GM12875 (cell line): Measurements from ENCODE around the gene GASK1A.
"Not testable (repeated sequence)": the region's sequence is repeated elsewhere in the genome, so short reads cannot be mapped to it uniquely, and the experiment has no call there.

Experiments used
- H3K4me3 ChIP-seq: one replicate; pipeline ENCODE4 v1.5.1; 2011; ENCODE audit warnings: low read depth, low read length, control low read depth
- TF ChIP-seq, protein P1 (sequence below): IDR thresholded peaks from 2 replicates; pipeline ENCODE4 v1.5.1; 2011; ENCODE audit warnings: low read depth, mild to moderate bottlenecking, control low read depth, inconsistent platforms, low read length, moderate library complexity, borderline replicate concordance; ENCODE audit not compliant: insufficient read depth

The GASK1A gene

DNA sequence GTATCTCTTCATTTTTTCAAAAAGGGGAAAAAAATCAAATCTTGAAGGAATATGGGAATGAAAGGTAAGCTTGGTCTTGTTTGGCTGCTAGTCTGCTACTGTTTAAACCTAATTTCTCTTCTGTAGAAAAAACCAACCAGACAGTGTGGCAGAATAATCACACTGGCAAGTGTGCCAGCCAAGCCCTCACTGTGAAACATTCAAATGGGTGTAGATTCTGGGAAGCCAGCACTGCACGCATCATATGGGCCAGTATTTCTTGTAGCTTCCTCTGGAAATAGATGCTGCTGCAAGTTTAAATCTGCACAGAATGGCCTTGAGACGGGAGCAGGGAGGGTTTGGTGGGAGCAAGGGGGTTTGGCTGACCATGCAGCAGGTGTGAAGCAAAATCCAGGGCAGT, 64.7 kb downstream of the GASK1A start:
- TF ChIP-seq, protein P1, sequence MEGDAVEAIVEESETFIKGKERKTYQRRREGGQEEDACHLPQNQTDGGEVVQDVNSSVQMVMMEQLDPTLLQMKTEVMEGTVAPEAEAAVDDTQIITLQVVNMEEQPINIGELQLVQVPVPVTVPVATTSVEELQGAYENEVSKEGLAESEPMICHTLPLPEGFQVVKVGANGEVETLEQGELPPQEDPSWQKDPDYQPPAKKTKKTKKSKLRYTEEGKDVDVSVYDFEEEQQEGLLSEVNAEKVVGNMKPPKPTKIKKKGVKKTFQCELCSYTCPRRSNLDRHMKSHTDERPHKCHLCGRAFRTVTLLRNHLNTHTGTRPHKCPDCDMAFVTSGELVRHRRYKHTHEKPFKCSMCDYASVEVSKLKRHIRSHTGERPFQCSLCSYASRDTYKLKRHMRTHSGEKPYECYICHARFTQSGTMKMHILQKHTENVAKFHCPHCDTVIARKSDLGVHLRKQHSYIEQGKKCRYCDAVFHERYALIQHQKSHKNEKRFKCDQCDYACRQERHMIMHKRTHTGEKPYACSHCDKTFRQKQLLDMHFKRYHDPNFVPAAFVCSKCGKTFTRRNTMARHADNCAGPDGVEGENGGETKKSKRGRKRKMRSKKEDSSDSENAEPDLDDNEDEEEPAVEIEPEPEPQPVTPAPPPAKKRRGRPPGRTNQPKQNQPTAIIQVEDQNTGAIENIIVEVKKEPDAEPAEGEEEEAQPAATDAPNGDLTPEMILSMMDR, result no peak
- H3K4me3 ChIP-seq, result no peak overlapping the region

DNA sequence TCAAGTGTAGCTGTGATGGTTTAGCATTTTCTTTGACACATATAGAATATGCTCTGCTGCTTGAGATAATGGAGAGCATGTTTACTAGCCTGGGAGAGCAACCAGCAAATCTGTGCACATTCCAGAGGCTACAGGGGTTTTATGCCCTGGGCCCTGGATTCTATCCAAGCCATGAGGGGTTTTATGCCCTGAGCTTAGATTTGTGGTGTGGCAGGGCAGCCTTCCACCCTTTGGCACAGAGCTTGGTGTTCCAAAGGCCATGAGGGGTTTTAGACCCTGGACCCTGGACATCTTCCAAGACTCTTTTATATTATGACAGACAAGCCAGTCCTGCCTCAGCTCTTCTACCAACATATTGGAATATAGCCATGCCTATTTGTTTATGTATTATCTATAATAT, 66.0 kb downstream of the GASK1A start:
- H3K4me3 ChIP-seq, result not testable (repeated sequence)

DNA sequence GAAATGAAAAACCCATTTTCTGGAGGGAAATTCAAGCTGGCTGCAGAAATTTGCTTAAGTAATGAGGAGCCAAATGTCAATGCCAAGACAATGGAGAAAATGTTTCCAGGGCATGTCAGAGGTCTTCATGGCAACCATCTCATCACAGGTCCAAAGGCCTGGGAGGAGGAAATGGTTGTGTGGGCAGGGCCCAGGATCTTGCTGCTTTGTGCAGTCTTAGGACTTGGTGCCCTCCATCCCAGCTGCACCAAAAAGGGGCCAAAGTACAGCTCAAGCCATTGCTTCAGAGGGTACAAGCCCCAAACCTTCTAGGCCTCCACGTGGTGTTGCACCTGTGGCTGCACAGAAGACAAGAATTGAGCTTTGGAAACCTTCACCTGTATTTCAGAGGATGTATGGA, 67.5 kb downstream of the GASK1A start:
- no peak overlapping the region for H3K4me3 ChIP-seq
- TF ChIP-seq, protein P1, result no peak

DNA sequence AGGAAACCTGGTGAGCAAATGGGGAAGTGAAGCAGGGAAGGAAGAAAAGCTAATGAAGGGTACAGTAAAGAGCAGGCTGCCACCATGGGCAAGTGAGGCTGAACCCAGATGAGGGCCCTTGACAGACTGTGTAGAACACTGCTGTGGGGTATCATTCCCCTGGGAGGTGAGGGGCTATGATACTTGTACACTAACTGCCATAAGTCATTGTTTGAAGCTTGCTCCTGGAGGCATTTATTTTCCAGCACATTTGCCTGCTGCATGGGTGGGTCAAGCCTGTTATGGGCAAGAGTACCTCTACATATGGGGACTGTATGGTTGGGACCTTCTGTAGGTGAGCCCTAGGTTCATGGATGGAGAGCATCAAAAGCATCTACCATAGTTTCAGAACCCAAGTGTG, 69.4 kb downstream of the GASK1A start:
- no peak overlapping the region for H3K4me3 ChIP-seq
- TF ChIP-seq, protein P1, result no peak

DNA sequence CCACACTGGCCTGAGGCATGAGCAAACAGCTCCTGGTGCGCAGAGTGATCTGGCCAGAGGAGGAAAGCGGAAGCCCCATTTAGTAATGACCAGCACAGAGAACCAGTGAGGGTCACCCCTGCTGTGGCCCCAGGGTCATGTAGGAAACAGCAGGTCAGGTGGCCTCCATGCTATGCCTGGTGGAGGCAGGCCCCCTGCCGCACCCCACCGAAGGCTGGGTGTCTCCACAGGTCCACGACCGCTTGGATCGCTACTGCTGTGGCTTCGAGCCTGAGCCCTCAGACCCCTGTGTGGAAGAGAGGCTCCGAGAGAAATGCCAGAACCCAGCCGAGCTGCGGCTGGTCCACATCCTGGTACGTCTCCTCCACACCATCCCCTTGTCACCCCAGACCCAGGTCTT, 74.2 kb downstream of the GASK1A start:
- TF ChIP-seq, protein P1, result no peak
- H3K4me3 ChIP-seq, result no peak overlapping the region

DNA sequence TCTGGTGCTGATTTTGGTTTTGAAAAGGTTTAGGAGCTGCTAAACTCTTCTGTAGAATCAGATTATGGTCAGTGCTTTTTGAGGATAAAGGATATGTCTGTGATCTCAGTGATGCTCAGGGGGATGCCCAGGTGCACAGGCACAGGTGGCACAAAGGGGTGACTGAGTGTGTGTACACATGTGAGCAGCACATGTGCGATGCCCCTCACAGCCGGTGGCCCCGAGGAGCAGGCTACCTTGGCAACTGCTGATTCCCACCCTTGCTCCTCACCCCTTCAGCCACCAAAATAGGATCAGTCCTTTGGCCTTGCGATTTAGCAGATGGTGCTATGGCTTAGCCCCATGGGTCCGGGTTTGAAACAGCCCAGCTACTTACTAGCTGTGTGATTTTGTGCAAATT, 75.6 kb downstream of the GASK1A start:
- no peak overlapping the region for H3K4me3 ChIP-seq
- TF ChIP-seq, protein P1, result no peak

DNA sequence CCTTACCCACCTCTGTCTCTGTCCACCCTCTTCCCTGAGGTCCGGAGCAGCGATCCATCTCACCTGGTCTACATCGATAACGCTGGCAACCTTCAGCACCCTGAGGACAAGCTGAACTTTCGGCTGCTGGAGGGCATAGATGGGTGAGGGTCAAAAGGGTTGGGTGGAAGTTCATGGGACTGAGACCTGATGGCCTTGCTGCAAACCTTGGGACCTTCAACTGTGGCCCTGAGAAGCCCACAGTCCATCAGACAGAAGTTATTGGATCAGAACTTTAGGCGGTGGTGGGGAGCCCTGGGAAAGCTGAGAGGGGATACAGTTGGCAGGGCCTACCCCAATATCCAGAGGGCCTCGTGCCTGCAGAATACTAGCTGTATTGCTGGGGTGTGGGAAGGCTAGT, 76.3 kb downstream of the GASK1A start:
- TF ChIP-seq, protein P1, result no peak
- no peak overlapping the region for H3K4me3 ChIP-seq

DNA sequence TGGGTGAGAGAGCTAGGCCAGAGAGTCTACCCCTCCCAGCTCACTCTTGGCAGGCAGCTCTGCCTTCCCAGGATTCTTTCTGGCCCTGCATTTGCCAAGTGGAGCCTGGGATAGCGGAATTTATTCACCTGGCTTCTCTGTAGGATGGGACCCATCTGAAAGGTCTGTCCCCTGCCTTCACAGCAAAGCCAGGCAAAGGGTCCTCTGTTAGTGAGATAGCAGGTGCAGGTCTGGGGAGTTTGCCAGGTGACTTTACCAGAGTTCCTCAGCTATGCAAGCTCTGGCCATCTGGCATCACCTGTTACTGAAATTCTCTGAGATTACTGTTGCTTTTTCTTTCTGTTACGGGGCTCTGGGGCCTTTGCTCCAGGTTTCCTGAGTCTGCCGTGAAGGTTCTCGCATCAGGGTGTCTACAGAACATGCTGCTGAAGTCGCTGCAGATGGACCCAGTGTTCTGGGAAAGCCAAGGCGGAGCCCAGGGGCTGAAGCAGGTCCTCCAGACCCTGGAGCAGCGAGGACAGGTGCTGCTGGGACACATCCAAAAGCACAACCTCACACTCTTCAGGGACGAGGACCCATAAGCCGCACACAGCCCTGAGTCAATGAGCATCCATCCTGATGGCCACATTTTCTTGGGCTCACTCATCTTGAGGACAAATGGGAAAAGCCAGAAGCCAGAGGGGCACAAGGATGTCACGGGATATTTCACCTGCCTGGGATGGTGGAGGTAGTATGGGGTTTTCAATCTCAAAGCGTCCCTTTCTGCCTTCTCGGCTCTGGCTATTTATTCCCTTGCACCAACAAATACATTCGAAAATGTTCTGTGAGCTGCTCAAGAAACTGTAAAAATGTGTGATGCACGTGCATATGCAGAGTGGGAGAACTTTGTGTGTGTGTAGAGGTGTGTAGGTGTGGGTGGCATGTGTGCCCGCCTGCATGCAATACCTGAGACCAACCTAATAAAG, 77.0 kb downstream of the GASK1A start:
- TF ChIP-seq, protein P1, result no peak
- H3K4me3 ChIP-seq, result no peak overlapping the region
